ENCODE measurements around the gene KL.

KL gene

GRCh38 chr13:33004511-33004910 is 11.7 kb upstream of the KL start:
- peak; percentile 44 for DNase-seq (ENCODE audit: low spot score)

DNA sequence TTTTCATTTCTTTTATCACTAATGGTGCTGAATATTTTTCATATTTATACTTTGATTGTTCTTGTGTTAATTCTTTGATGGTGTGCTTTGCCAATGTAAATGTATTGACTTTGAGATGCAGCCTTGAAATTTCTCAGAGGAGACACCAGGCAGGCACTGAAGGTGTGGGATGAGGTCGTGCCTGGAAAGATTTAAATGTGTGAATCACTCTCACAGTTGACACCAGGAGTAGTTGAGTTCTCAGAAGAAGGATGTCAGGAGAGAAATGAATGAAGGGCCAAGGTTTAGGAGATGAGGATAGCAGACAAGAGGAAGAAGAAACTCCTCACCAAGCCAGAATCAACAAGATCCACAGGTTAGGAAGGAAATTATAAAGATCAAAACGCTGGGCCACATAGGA is 10.1 kb upstream of the KL start:
- DNase-seq (ENCODE audit: low spot score), result no peak

DNA sequence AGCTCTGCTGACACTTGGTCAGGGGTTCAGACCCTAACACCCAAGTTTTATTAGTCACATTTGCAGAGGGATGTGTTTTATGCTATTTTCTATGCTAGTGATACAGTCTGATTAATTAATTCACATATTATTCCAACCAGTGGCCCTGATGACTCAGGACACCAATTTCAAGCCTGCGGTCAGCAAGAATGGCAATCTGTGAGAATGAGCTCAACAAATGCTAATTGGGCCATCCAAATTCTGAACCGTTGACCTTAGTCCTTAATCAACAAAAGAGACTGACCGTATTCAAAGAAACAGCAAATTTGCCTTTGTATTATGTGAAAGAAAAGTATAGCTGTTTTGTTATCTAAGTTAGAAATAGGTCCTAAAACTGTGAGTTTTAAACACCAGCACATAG is 9.6 kb upstream of the KL start:
- no peak for DNase-seq (ENCODE audit: low spot score)

- DNase-seq (ENCODE audit: low spot score), result no peak
Observed at GRCh38 chr13:33007237-33007636, 9.0 kb upstream of the KL start.

- DNase-seq (ENCODE audit: low spot score), result no peak
Observed at GRCh38 chr13:33007950-33008349, 8.3 kb upstream of the KL start.

- DNase-seq (ENCODE audit: low spot score), result no peak
Observed at GRCh38 chr13:33008946-33009722, 7.1 kb upstream of the KL start.

- DNase-seq (ENCODE audit: low spot score), result no peak
Observed at GRCh38 chr13:33011828-33012470, 4.3 kb upstream of the KL start.

- DNase-seq (ENCODE audit: low spot score), result no peak
Observed at GRCh38 chr13:33014291-33014690, 1.9 kb upstream of the KL start.

GRCh38 chr13:33015241-33015668 is 968 bp upstream of the KL start:
- no peak for DNase-seq (ENCODE audit: low spot score)

- DNase-seq (ENCODE audit: low spot score), result no peak
Observed at GRCh38 chr13:33015791-33016323, 366 bp upstream of the KL start.

DNA sequence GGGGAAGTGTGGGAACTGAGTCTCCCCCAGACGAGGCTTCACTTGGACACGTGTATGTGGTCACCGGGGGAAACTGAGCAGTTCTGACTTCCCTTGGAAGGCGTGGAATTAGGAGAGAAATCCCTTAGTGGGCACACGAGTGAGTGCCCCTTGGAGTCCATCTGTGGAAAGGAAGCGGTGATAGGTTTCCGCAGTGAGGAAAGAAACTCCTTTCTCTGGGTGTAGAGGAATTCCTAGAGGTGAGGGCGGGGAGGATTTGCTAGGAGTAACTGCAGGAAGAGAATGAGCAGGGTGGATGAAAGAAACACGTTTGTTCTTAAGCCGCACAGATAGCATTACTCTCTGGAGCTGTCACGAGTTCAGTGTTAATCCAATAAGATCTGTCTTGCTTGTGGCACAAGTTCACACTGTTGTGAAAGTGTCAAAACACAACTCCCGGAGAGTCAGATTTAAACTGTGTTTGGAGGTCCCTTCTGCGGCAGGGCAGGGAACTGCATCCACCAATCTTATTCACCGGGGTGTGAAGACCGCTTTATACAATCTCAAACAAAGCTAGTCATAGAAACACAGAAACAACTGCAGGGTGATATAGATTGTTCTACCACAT is 1.2 kb downstream of the KL start:
- DNase-seq (ENCODE audit: low spot score), result no peak

- DNase-seq (ENCODE audit: low spot score), result no peak
Observed at GRCh38 chr13:33018886-33019285, 2.7 kb downstream of the KL start.

DNA sequence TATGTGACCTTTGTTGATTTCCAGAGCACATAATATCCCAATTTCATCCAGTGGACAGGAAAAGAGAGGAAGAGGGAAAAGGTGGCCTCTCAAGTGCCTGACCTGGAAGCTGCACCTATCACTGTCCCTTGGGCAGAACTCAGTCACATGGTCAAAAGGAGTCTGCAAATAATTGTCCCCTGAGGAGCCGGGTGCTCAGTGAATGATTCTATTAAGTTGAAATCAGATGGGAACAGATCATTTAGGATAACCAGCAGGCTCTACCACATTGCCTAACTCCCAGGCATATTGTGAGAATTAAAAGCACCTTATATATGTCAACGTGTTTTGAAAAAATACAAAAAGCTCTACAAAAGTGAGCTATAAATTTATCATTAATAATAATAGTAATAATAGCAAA is 6.8 kb downstream of the KL start:
- no peak for DNase-seq (ENCODE audit: low spot score)

DNA sequence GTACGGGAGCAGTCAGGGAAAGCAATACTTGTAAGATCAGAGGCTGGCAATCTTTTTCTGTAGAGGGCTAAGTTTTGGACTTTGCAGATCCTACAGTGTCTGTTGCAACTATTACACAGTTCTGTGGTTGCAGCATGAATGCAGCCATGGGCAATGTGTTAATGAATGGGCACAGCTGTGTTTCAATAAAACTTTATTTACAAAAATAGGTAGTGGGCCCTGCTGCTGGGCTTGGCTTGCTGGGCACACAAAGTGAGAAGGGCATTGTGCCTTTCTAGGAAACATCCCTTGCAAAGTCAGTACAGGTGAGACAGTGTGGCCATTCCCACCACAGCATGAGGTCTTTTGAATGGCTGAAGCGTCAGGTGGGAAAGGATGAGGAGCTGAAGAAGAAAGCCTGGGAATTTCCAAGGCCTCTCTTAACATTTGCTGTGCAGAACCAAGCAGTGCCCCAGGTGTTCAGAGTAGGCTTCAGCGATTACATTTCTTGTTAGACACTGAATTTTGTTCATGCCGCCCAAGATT is 9.1 kb downstream of the KL start:
- no peak for DNase-seq (ENCODE audit: low spot score)

DNA sequence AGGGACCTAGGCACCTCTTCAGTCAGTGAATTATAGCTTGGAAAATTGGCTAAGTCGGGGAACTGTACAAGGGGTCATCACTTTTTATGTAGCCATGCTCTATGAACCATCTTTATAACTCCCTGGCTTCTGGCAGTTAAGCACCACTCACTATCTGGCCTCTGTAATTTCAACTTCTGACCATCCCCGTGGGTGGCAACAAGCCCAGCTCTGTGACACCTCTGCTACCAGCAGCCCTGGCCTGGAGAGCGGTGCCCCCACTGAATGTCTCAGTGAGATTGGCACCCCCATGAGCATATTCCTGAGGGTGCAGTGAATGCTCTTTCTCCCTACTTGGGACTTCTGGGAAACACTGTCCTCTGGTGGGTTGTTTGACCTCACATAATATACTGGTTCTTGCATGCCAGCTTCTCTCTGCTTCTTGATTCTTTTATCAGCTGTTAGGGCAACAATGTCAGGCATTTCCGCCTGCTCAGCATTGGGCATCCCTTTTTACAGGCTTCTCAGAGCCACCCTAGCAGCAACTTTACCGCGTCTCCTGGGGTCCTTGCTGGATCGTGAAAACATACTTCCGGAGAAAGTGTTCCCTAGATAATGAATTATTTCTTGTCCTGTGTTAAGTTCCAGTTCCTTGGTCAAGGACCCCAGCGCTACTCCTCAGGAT is 10.4 kb downstream of the KL start:
- DNase-seq (ENCODE audit: low spot score), result no peak

DNA sequence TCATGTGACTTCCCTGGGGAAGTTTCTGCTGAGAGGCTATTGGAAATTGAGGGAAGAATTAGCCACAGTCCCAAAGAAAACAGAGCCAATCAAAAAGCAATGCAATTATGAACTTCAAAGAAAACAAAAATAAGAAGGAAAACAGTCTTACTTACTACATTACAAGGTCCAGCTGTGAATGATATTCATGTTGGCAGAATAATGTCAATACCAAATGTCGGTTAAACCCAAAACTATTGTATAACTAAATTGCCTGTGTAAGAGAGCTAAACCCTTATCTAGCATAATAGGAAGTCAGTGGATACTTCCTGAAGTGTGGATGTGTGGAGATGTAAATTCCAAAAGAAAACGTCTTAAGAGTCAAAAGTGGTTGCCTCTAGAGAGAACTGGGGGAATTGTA is 12.4 kb downstream of the KL start:
- no peak for DNase-seq (ENCODE audit: low spot score)

GRCh38 chr13:33031277-33031676 is 15.1 kb downstream of the KL start:
- no peak for DNase-seq (ENCODE audit: low spot score)

DNA sequence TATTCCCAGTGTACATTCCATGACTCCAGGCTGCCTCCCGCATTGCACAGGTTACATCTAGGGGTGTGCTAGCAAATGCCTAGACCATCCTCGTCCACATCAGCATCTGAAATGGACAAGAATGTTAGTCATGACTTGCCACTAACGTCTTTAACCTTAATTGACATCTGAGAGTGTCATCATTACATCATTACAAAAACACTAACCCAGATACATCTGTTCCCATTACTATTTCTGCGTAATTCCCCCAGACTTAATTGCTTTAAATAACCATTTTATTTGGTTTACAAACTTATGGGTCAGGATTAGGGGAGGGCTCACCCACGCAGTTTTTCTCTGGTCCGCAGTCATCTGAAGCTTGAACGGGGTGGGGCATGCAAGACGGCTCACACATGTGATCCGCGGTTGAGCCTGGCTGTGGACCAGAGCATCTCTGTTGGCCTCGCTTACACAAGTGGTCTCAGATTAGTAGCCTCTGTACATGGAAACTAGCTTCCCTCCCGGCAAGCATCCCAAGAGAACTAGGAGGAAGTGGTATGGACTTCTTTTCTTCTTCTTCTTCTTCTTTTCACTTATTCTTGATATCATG is 15.9 kb downstream of the KL start:
- DNase-seq (ENCODE audit: low spot score), result peak; percentile 63

GRCh38 chr13:33033051-33033812 is 17.0 kb downstream of the KL start:
- DNase-seq (ENCODE audit: low spot score), result no peak

GRCh38 chr13:33033986-33034385 is 17.8 kb downstream of the KL start:
- no peak for DNase-seq (ENCODE audit: low spot score)

DNA sequence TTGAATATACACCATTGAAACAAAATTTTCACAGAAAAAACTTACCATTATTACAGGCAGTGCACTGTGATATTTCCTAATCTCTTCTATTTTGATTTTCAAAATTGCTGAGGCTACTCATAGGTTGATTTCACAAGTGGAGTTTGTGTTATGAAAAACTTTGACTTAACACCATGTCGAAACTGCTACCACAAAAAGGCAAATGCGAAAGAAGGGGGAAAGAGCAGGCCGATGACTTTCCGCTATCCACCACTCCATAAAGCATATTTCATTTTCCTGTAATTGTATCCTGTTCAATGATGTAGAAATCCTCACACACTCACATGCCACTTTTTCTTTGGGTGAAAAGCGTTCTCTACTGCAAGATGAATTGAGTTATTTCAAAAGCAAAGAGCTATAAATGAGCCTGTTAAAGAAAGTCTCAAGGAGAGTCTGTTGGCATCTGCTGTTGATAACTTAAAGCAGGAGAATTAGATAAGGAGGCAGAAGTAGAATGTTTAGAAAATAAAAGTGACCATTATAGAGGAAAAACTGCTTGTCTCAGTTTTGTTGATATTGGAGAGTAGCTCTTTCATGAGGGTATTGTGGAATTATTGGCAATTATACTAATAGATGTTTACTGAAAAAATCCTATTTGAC is 18.8 kb downstream of the KL start:
- no peak for DNase-seq (ENCODE audit: low spot score)
